ENCODE results near the gene DHX35. TPM values are rescaled to one million over a fixed set of nuclear protein-coding genes. Genes with fewer than 3 reads are reported as not detected.

DHX35 gene
- total and polyA plus RNA-seq, 2 of the 13 experiments (the other 11 are each of a cell fraction or from before 2014, with no cell fraction given), result 25.8 to 28.7 TPM

DNA sequence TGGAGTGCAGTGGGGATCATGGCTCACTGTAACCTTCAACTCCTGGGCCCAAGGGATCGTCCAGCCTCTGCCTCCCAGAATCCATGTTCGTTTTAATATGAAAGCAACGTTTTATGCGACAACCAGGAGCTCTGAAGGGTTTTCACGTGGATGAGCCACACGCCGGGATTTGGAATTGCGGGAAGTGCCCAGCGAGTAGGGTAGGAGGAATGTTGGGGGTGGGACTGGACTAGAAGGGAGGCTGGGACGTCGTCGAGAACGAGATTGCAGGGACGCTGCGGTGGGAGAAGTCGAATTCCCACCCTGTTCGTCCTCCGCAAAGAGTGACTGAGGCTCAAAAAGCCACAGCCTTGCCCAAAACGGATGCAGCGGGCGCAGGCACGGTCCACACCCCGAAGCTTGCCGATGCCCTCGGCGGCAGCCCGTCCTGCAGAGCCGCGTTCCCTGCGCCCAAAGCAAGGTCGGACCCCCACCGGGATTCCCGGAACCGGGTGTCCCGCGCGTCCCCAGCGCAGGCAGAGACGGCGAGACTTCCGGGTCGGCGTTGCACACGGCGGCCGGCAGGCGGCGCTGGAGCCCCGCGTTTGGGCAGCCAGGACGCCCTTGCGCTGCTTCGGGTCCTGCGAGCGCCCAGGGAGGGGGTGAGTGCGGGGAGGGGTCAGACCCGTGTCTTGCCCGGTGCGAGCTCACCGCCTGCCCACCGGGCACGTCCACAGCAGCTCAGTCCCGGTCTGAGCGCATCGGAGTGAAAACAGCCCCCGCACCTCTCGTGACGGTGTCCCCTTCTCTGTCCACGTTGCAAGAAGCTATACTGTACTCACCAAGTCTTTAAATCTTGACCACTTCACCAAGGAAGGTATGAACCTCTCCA, 87.8 kb downstream of the DHX35 start (continued):
- TF ChIP-seq ZNF614 (CRISPR knock-in tag; IDR thresholded peaks at IDR 0.05; ENCODE audit: borderline replicate concordance) (peak; percentile 94; the same call in 1 of the 2 replicates), SETDB1 (CRISPR knock-in tag; IDR thresholded peaks at IDR 0.05; ENCODE audit: borderline replicate concordance) (no peak), ZNF180 (CRISPR knock-in tag; IDR thresholded peaks at IDR 0.05; ENCODE audit: borderline replicate concordance, low read depth) (no peak), ZNF44 (CRISPR knock-in tag; IDR thresholded peaks at IDR 0.05) (peak; percentile 85; the same call in 1 of the 2 replicates), ZNF329 (CRISPR knock-in tag; IDR thresholded peaks at IDR 0.05; ENCODE audit: low read depth) (peak; percentile 86; the same call in 1 of the 2 replicates), RELA (CRISPR knock-in tag; IDR thresholded peaks at IDR 0.05) (peak; percentile 96; the same call in 1 of the 2 replicates), ZFX (CRISPR knock-in tag; IDR thresholded peaks at IDR 0.05; ENCODE audit: low read depth) (peak; percentile 64), SOX5 (CRISPR knock-in tag; IDR thresholded peaks at IDR 0.05; ENCODE audit: borderline replicate concordance) (peak; percentile 55; the same call in 1 of the 2 replicates), ZNF260 (CRISPR knock-in tag; IDR thresholded peaks at IDR 0.05; ENCODE audit: borderline replicate concordance, low read depth) (0 out of 2 replicates have a peak, but pooled peaks have one; percentile 92), MZF1 (CRISPR knock-in tag; IDR thresholded peaks at IDR 0.05; ENCODE audit: borderline replicate concordance) (0 out of 2 replicates have a peak, but pooled peaks have one; percentile 54), ZNF296 (CRISPR knock-in tag; conservative IDR thresholded peaks at IDR 0.05) (0 out of 2 replicates have a peak, but pooled peaks have one; percentile 67)
- TF ChIP-seq, protein P1, sequence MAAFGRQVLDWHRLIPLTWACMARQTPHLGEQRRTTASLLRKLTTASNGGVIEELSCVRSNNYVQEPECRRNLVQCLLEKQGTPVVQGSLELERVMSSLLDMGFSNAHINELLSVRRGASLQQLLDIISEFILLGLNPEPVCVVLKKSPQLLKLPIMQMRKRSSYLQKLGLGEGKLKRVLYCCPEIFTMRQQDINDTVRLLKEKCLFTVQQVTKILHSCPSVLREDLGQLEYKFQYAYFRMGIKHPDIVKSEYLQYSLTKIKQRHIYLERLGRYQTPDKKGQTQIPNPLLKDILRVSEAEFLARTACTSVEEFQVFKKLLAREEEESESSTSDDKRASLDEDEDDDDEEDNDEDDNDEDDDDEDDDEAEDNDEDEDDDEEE (CRISPR knock-in tag; IDR thresholded peaks at IDR 0.05), result peak; percentile 83; the same call in 1 of the 2 replicates
- TF ChIP-seq, protein P2, sequence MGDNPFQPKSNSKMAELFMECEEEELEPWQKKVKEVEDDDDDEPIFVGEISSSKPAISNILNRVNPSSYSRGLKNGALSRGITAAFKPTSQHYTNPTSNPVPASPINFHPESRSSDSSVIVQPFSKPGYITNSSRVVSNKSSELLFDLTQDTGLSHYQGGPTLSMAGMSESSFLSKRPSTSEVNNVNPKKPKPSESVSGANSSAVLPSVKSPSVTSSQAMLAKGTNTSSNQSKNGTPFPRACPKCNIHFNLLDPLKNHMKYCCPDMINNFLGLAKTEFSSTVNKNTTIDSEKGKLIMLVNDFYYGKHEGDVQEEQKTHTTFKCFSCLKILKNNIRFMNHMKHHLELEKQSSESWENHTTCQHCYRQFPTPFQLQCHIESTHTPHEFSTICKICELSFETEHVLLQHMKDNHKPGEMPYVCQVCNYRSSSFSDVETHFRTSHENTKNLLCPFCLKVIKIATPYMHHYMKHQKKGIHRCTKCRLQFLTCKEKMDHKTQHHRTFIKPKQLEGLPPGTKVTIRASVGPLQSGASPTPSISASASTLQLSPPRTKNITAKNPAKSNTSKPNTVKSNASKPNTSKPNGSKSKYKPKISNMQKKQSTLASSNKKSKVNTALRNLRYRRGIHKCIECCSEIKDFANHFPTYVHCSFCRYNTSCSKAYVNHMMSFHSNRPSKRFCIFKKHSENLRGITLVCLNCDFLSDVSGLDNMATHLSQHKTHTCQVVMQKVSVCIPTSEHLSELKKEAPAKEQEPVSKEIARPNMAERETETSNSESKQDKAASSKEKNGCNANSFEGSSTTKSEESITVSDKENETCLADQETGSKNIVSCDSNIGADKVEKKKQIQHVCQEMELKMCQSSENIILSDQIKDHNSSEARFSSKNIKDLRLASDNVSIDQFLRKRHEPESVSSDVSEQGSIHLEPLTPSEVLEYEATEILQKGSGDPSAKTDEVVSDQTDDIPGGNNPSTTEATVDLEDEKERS (CRISPR knock-in tag; IDR thresholded peaks at IDR 0.05), result 0 out of 2 replicates have a peak, but pooled peaks have one; percentile 58
- TF ChIP-seq, protein P3, sequence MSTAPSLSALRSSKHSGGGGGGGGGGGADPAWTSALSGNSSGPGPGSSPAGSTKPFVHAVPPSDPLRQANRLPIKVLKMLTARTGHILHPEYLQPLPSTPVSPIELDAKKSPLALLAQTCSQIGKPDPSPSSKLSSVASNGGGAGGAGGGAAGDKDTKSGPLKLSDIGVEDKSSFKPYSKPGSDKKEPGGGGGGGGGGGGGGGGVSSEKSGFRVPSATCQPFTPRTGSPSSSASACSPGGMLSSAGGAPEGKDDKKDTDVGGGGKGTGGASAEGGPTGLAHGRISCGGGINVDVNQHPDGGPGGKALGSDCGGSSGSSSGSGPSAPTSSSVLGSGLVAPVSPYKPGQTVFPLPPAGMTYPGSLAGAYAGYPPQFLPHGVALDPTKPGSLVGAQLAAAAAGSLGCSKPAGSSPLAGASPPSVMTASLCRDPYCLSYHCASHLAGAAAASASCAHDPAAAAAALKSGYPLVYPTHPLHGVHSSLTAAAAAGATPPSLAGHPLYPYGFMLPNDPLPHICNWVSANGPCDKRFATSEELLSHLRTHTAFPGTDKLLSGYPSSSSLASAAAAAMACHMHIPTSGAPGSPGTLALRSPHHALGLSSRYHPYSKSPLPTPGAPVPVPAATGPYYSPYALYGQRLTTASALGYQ (CRISPR knock-in tag; IDR thresholded peaks at IDR 0.05), result no peak
- TF ChIP-seq, protein P4, sequence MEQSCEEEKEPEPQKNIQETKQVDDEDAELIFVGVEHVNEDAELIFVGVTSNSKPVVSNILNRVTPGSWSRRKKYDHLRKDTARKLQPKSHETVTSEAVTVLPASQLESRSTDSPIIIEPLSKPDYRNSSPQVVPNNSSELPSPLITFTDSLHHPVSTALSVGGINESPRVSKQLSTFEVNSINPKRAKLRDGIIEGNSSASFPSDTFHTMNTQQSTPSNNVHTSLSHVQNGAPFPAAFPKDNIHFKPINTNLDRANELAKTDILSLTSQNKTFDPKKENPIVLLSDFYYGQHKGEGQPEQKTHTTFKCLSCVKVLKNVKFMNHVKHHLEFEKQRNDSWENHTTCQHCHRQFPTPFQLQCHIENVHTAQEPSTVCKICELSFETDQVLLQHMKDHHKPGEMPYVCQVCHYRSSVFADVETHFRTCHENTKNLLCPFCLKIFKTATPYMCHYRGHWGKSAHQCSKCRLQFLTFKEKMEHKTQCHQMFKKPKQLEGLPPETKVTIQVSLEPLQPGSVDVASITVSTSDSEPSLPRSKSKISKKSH (CRISPR knock-in tag; IDR thresholded peaks at IDR 0.05; ENCODE audit: borderline replicate concordance), result peak; percentile 91; the same call in 1 of the 2 replicates
- TF ChIP-seq, protein P5, sequence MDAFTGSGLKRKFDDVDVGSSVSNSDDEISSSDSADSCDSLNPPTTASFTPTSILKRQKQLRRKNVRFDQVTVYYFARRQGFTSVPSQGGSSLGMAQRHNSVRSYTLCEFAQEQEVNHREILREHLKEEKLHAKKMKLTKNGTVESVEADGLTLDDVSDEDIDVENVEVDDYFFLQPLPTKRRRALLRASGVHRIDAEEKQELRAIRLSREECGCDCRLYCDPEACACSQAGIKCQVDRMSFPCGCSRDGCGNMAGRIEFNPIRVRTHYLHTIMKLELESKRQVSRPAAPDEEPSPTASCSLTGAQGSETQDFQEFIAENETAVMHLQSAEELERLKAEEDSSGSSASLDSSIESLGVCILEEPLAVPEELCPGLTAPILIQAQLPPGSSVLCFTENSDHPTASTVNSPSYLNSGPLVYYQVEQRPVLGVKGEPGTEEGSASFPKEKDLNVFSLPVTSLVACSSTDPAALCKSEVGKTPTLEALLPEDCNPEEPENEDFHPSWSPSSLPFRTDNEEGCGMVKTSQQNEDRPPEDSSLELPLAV (CRISPR knock-in tag; conservative IDR thresholded peaks at IDR 0.05; ENCODE audit: low read depth), result no peak; the same call in 1 of the 2 replicates
- TF ChIP-seq, protein P6, sequence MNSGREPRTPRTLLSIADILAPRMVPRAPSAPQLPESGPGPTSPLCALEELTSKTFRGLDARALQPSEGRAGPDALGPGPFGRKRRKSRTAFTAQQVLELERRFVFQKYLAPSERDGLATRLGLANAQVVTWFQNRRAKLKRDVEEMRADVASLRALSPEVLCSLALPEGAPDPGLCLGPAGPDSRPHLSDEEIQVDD (CRISPR knock-in tag; IDR thresholded peaks at IDR 0.05; ENCODE audit: borderline replicate concordance), result no peak

Measured in HepG2 (cell line).